Activated CD8-positive, alpha-beta memory T cell treated with anti-CD3 and anti-CD28 coated beads, Interleukin-2, amount 50 U/mL, for 4 hours (primary cell): ENCODE results near the gene SLC35C1.
A peak's percentile ranks its signal among the peaks of the same experiment; 100 is the strongest.
"Not testable (repeated sequence)": the region's sequence is repeated elsewhere in the genome, so short reads cannot be mapped to it uniquely, and the experiment has no call there.

Experiments
- DNase-seq: peaks from one replicate; pipeline ENCODE4 v3.0.0-alpha.2; 2020

Gene SLC35C1

DNA sequence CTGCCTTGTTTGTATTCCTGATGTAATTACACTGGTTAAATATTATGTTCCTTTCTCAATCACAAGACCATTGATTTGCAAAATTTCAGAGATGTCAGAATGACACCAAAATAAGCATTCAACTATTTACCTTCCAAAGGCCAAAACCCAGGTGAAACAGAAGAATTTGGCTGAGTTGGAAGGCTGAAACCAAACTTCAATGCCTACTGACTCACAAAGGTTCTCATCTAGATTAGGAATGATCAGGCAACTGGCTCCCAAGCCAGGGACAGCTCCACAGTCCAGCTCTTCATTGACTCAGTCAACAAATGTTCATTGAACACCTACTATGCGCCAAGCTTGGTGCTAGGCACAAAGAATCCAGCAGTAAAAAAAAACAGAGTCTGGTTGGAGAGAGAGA is 13.4 kb upstream of the SLC35C1 start:
- DNase-seq = no peak

DNA sequence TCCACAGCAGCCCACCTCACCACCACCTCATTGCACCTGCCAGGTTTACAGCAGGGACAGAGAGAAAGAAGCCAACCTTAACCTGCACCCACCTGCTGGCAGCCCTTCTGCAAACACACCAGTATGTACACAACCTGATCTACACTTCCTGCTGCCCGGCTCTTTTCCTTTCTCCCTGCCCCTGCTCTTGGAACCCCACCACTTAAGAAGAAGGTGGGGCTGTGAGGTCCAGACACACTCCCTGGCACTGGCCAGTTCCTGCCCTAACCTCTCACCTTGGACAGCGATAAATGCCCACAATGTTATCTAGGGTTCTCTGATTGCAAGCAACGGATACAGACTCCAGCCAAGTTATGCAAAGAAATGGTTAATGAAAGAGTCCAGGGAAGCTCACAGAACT is 10.8 kb upstream of the SLC35C1 start:
- DNase-seq = no peak

DNA sequence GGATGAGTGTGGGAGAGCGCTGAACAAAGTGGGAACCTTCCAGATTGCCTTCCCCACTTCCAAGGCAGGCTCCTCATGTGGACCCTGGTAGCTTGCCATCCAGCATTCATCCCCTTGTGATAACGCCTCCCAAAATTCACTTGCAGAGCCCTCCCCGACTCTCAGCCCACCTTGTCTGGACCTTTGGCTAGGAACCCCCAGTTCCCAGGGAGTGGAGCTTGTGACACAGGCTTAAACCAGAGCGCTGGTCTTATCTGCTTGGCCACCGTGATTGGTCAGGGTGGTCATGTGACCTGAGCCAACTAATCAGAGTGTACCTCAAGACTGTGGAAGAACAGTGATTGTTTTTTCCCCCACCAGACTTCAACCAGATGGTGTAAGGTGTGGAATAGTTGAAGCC is 9.6 kb upstream of the SLC35C1 start:
- DNase-seq = no peak

DNA sequence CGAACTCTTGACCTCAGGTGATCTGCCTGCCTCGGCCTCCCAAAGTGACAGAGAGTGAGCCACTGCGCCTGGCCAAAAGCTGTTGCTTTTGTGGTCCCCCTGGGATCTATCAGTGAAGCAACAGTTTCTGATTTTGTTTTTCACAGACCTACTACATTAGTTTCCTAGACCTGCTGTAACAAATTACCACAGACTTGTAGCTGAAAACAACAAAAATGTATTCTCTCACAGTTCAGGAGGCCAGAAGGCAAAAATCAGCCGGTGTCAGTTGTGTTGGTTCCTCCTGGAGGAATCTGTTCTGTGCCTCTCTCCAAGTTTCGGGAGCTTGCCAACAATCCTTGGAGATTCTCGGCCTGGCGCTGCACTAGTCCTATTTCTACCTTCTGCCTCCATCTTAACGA is 8.5 kb upstream of the SLC35C1 start:
- no peak for DNase-seq

DNA sequence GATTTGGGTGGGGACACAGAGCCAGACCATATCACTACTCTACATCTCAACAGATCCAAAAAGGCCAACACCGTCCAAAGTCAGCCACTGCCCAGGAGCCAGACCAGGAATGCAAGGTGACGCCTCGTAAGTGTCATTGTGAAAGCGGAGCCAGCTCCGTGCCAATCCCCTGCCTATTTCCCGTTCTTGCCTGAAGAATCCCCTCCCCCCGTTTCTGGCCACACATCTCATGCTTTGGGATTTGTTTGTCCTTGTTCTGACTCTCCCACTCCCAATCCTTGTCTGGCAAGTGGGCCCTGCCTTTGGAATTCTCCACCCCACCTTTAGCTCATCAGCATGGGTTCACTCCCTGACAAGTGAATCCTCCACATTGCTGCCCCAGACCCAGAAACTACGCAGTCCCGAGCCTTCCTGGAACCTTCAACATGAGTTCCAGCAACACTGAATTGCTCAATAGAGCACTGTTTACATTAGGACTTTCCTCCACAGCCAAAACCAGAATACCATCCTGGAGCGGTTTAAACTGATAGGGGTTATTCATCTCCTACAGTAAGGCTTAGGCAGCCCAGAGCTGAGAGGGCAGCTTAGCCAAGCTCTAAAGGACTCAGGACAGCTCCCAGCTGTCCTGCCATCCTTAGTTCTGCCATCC is 6.0 kb upstream of the SLC35C1 start:
- DNase-seq = no peak

DNA sequence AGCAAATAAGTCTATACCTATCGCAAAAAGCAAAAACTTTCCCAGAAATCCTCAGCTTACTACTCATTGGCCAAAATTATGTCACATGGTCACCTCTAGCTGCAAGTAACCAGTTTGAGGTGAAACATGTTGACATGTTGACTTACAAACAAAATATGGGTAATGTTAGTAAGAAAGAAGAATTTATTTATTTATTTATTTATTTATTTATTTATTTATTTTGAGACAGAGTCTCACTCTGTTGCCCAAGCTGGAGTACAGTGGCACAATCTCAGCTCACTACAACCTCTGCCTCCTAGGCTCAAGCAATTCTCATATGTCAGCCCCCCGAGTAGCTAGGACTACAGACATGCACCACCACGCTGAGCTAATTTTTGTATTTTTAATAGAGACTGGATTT is 5.4 kb upstream of the SLC35C1 start:
- DNase-seq = no peak

DNA sequence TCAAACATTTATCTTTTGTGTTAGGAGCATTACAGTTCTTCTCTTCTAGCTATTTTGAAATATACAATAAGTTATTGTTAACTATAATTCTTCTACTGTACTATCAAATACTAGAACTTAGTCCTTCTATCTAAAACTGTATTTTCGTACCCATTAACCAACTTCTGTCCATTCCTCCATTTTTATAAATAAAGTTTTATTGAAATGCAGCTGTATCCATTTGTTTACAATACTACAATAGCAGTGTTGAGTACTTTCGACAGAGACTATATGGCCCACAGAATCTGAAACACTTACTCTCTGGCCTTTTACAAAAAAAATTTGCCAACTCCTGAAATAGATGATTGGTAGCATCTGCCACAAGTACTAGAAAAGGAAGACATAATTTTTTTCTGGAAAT is 4.7 kb upstream of the SLC35C1 start:
- no peak for DNase-seq

DNA sequence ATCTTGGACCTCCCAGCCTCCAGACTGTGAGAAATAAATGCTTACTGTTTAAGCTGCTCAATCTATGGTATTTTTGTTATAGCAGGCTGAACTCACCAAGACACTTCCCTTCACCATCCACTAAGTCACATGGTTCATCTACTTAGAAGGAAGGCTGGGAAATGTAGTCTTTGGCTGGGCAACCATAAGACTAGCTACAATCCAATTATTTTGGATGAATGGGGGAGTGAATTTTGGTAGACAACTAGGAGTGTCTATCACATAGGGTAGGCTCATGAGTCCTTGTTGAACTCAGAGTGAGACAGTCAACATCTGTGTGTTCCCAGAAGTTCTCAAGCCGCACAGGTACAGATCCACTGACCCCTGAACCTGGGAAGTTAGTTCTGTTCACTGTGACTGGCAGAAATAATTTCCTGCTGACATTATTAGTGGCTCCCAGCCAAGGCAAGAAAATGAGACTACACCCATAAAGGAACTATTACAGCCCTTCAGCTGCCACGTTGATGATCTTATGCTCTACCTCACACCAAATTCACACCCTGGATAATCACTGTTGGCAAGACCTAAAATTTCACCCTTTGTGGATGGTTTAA is 3.1 kb upstream of the SLC35C1 start:
- DNase-seq = no peak

DNA sequence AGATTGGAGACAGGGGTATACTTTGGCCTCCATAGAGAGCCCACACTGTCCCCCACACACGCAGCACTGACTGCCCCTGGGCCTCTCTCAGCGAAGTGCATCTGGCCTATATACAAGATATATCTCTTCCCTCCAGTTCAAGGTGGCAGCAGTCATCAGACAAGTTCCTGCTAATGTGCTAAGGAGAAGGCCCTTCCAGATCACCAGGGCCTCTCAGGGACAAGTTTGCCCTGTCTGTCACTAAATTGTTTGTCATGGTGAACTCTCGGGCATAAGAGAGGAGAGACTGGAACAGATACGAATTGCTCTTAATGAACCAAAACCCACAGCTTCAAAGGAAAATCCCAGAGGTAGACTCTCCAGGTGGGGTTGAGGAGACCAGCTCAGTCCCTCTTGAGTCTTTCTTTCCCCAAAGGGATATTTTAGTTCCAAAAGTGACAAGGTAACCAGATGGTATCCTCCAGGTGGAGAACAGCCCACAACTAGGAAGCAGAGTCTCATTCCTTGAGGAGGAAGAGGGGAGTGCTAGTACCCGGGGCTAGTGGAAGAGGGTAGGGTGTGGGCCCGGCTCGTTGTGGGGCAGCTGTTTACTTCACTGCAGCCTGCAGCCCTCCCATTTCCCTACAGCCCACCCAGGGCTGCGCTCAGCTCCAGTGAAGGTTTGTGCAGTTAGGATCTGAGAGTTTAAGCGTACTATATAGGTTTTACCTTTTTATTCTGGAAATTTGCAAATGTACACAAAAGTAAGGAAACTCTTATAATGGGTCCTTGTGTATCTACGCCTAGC is 2.2 kb upstream of the SLC35C1 start:
- DNase-seq = no peak

DNA sequence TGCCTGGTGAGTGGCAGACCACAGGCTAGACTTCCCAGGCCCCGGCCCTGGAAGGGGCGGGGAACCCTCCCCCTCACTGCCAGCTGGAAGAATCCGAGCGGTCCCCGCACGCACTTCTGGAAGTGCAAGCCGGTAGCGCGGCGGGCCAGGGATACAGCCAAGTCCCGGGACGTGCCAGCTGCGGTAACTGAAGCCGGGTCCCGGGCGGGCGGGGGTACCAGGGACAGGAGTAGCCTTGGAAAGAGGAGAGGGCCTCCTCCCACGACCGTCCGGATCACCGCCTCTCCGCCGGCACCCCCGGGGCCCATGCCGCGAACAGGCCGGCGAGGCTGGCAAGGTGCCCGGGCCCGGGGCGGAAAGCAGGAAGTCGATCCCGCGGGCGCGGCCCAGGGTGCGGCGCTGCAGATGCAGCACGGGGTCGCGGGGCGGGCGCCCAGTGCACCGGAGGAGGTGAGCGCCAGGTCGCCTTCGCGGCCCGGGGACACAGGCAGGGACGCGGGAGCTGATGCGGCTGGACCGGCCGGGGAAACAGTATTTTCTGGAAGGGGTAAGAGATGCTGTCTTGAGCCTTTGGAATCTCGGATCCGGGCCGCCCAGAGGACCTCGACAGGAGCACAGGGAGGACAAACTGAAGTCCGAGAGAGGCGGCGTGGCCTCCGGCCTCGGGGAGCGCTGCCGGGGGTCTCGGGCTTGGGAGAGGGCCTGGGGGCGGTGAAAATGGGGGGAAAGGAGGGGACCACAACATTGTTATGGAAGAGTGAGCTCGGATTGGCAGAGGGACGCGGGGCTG is 783 bp upstream of the SLC35C1 start:
- DNase-seq = peak; percentile 58

DNA sequence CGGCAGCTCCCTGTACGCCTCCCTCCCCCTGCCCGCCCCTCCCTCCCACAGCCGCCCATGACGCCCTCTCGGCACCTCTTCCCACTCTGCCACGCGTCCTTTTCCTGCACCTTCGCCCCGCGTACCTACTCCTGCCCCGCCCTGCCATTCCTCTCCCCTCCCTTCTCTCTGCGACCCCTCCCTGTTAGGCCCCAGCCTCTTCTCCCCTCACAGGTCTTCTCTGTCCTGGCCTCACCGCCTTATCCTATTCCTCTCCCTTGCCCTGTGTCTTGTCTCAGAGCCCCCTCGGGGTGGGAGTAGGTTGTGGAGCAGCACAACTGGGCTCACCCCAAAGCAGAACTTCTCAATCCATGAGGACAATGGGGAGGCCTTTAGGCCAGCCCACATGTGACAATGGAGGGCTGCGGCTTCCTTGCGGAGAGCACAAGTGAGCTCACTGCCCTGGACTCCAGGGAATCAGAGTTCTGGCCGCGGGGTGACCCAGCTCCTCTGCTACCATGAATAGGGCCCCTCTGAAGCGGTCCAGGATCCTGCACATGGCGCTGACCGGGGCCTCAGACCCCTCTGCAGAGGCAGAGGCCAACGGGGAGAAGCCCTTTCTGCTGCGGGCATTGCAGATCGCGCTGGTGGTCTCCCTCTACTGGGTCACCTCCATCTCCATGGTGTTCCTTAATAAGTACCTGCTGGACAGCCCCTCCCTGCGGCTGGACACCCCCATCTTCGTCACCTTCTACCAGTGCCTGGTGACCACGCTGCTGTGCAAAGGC is 539 bp downstream of the SLC35C1 start:
- no peak for DNase-seq

DNA sequence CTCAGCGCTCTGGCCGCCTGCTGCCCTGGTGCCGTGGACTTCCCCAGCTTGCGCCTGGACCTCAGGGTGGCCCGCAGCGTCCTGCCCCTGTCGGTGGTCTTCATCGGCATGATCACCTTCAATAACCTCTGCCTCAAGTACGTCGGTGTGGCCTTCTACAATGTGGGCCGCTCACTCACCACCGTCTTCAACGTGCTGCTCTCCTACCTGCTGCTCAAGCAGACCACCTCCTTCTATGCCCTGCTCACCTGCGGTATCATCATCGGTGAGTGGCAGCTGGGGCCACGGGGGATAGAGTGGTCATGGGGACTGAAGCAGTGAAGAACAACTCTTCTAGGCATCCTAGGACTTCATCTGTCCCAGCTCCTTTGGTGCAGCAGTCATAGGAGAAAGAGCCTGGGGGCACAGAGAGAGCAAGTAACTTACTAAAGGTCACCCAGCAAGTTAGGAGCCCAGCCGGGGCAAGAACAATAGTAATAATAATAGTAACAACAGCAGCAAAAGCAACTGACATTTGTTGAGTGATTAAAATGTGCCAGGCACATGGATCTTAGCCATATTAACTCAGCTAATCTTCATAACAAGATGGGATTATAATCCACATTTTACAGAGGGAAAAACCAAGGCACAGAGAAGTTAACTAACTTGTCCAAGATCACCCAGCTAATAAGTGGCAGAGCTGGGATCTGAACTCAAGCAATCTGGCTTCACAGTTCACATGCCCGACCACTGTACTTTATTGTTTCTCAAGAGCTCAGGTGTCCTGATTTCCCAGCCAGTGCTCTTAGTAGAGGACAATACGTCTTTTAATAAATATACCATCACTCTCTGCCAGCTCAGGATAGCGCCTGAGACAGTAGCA is 1.4 kb downstream of the SLC35C1 start:
- DNase-seq = no peak

DNA sequence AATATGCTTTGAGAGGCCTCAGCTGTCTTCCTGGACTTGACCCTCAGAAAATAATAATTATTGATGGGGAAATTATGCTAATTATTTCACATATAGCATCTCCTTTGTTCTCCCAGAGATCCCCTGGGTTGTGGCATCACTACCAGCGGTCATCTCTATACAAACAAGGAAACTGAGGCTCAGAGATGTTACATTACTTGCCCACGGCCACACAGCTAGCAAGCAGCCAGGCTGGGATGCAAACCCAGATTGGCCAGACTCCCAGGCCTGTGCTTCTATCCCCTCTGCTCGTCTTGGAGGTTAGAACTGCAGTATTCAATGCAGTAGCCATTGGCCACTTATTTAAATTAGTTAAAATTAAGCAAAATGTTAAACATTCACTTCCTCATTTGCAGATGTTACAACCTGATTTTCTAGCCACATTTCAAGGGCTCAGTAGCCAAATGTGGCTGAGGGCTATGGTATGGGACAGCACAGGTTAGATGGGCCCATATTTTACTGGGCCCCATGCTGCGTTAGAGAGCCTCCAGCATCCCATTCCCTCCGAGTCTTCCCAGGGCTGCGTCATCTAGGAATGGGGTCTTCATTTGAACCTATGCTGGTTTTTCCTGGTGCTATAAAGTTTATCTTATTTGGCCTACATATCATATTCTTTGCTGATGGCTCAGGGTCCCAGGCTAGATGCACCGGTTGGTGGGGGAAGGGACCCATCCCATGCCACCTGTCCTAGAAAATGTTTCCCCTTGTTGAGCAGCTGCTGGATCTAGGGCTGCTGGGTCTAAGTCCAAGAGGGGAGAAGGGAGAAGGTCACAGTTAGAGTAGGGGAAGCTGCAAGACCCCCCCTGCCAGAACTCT is 2.2 kb downstream of the SLC35C1 start:
- DNase-seq = no peak

DNA sequence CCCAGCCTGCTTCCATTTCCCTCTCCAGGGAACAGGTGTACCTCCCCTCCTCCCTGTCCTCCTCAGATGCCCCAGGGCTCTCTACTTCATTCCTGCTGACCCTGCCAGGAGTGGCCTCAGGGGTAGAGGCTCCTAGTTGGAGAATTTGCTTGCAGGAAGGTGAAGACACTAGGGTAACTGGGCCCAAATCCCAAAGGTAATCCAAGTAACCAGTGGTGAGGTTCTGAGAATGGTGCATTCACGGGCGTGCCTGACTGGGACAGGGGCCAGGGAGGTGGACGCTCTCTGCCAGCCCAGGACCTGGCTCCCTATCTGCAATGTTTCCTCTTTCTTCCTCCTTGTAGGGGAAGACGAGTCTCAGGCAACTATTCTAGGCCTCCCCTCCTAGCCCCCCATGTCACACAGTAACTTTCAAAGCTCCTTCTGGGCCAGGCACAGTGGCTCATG is 2.9 kb downstream of the SLC35C1 start:
- DNase-seq = no peak

DNA sequence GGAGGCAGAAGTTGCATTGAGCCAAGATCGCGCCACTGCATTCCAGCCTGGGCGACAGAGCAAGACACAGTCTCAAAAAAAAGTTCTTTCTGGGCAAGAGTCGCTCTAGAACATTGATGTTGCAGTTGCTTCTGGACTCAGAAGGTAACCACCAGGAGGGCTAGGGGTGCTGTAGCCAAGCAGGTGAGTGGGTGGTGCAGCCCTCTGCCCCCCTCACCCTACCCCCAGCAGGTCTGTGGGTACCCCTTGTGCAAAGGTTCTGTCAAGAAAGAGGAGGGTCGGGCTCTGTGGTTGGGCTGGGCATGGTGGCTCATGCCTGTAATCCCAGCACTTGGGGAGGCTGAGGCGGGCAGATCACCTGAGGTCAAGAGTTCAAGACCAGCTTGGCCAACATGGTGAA is 3.5 kb downstream of the SLC35C1 start:
- DNase-seq = not testable (repeated sequence)

DNA sequence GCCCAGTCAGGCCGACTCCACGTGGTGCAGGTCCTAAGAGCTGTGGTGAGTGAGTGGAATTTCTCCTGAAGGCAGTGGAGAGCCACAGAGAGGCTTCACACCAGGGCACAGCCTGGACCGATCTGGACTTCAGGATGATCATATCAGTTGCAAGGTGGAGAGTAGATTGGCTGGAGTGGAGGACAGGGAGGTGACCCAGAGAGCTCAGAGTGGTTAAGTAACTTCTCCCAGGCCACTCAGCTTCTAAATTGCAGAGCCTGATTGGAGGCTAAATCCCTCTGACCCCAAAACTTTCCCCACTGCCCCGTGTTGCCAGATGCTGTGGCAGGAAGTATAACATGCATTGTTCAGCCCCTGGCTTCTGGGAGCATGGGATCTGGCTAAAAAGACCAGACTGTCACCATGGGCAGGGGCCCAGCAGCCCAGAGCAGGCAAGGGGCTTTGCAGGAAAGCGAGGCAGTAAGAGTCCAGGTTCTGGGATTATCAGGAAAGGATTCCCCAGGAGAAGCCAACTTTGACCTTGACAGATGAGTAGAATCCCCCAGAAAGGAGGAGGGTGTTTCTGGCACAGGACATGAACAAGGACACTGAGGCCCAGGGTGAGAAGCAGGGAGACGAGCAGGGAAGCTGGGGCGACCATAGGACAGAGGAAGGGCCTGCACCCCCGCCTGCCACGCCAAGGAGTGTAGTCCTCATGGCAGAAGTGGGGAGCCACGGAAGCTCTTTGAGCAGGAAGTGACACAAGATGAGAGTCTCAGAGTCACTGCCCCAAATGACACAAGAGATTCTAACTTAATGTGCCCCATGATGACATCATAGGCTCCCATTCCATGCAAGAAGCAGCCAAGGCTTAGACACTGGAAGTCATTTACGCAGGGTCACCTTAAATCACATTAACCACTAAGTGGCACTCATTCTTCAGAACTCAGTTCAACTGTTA is 4.8 kb downstream of the SLC35C1 start:
- DNase-seq = no peak

DNA sequence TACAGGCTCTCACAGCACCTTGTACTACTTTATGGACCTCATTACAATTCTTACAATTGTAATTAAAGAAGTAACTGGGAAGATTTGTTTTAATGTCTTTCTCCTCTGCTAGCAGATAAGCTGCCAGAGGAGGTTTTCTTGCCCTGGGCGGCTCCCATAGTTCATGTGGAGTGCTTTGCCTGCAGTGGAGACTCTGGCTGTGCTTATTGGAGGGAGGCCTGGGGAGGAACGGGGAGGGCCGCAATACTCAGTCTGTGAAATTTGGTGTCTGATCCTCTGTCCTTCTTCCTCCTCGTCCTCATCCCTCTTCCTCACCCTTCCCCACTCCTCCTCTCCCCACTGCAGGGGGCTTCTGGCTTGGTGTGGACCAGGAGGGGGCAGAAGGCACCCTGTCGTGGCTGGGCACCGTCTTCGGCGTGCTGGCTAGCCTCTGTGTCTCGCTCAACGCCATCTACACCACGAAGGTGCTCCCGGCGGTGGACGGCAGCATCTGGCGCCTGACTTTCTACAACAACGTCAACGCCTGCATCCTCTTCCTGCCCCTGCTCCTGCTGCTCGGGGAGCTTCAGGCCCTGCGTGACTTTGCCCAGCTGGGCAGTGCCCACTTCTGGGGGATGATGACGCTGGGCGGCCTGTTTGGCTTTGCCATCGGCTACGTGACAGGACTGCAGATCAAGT is 5.6 kb downstream of the SLC35C1 start:
- no peak for DNase-seq

DNA sequence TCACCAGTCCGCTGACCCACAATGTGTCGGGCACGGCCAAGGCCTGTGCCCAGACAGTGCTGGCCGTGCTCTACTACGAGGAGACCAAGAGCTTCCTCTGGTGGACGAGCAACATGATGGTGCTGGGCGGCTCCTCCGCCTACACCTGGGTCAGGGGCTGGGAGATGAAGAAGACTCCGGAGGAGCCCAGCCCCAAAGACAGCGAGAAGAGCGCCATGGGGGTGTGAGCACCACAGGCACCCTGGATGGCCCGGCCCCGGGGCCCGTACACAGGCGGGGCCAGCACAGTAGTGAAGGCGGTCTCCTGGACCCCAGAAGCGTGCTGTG is 6.1 kb downstream of the SLC35C1 start:
- no peak for DNase-seq
